Activated T-cell treated with anti-CD3 and anti-CD28 coated beads, Interleukin-2, amount 50 U/mL, for 1 hour (primary cell): ENCODE results near the gene CEBPA.

ENCODE experiments used
- DNase-seq: peaks from one replicate; pipeline ENCODE4 v3.0.0-alpha.2; 2020

Gene CEBPA

DNA sequence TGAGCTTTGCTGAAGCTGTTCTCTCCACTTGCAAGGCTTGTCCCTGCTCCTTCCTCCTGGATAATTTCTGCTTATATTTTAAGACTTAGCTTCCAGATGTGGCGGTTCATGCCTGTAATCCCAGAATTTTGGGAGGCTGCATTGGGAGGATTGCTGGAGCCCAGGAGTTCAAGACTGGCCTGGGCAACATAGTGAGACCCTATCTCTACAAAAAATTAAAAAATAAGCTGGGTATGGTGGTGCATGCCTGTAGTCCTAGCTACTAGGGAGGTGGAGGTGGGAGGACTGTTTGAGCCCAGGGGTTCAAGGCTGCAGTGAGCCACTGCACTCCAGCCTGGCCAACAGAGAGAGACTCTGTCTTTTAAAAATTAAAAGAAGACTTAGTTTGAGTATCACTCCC, 31.6 kb downstream of the CEBPA start:
- DNase-seq: no peak

DNA sequence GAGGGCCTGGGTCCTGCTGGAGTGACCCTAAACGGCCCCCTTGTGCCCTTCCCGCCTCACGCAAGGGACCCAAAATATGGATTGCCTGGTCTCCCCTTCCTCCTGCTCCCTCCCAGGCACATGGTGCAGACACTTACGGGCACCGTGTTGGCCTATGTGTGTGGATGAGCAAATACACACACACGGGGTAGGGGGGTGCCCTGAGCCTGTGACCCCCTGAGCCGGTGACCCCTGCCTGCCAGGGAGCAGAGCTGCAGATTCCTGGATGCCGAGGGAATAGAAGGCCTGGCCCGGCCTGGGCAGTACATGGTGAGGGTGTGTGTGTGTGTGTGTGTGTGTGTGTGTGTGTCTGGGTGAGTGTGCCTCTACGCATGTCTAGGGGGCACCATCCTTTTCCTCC, 33.3 kb downstream of the CEBPA start:
- no peak for DNase-seq

DNA sequence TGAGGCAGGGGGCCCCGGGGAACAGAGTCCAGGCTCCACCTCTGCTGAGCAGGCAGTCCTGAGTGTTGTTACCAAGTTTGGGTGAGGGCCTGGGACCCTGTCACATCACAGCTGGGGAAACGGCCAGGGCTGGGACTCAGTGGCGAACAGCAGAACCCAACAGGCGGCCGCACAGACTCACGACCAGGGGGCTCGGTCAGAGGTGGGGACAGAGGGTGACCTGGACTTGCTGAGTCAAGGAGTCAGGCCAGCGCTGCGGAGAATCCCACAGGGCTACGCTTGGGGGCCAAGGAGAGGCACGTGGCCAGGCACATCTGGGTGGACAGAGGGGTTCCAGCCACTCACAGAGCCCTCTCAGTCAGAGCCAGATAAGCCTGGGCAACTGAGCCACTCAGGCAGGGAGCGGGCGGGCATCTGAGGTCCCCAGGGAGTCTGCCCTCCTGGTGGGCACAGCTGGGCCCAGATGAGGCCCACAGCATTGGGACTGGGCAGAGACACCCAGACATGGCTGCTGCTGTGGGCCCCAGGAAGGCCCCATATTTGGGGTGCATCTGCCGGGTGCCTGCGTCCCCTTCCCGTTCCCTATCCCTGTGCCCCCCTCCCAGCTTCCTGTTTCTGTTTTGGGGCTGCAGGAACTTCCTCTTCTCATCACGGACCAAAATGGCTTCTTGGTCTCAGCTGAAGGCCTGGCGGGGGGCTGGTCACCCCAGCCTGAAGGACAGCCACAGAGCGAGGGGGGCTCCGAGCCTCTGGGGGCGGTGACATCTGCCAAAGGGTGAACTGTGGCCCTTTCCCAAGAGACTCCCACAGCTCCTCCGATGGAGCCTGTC, 34.0 kb downstream of the CEBPA start:
- DNase-seq: no peak

DNA sequence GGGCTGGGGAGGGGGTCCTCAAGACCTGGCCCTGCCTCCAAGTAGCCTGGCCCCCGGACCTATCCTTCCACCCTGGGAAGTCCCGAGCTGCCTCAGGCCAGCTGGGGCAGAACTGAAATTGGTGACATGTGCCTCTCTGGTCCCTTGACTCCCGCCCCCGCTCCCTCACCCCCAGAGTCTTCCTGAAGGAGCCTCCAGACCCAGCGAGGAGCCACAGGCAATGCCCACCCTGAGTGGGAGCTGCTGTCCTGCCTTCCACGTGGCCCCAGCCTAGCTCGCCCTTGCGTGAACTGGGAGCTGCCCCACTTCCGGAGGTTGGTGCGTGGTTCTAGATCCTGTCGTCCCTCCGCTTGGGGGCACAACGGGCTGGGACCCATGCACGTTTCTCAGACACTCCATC, 34.6 kb downstream of the CEBPA start:
- DNase-seq: no peak

GRCh38 chr19:33266974-33267484, 35.3 kb downstream of the CEBPA start:
- no peak for DNase-seq

GRCh38 chr19:33264881-33265445, 37.4 kb downstream of the CEBPA start:
- no peak for DNase-seq

DNA sequence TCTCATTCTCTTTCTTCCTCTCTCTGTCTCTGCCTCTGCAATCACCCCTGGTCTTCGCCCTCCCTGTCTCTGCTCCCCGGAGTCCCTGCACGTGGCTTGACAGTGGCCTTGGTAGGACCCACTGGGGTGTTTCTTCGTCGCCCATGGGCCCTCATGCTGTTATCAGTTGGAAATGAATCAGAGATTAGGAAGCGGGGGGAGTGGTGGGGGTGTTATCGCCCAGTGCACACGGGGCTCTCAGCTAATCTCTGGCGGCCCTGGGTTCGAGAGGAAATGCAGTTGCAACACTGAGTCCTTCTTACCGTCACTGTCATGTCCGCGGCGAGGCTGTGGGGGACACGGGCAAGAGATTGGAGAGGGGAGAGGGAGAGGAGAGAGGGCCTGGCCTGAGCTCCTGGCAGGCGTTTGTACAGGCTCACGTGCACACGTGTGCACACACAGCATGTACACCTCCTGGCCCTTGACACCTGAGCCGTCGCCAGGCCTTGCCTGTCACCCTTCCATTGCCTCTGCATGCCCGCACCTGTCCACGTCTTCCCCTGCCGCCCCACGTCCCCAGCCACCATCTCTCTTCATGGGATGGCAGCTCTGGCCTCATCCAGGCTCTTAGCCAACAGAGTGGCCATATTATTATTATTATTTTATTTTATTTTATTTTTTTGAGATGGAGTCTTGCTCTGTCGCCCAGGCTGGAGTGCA, 38.9 kb downstream of the CEBPA start:
- DNase-seq: no peak

DNA sequence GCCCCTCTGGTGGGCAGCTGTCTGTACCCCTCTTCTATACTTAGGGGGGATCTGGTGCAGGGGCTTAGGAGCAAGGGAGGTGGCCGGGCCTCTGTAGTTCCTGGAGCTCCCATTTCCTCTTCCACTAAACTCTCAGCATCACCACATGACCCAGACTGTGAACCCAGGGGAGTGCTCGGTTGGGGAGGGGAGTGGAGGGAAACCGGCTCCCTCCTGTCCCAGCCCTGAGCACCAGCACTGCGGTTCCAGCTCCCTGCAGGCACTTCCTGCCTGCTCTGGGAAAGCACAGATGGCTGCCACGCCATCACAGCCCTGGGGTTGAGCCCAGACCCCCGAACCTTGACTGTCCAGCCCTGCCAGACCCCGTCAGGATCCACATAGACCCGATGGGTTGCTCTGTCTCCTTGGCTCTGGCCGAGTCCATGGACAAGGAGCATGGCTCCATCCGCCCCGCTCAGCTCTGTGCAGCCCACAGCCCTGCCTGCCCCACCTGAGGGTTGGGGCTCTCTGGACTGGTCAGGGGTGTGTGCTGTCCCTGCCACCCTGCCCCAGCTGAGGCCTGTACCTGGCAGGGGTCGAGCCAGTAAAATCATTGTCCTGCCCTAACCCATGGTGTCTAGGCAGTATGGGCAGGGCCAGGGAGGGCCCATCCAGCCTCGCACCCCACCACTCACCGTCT, 40.7 kb downstream of the CEBPA start:
- no peak for DNase-seq

DNA sequence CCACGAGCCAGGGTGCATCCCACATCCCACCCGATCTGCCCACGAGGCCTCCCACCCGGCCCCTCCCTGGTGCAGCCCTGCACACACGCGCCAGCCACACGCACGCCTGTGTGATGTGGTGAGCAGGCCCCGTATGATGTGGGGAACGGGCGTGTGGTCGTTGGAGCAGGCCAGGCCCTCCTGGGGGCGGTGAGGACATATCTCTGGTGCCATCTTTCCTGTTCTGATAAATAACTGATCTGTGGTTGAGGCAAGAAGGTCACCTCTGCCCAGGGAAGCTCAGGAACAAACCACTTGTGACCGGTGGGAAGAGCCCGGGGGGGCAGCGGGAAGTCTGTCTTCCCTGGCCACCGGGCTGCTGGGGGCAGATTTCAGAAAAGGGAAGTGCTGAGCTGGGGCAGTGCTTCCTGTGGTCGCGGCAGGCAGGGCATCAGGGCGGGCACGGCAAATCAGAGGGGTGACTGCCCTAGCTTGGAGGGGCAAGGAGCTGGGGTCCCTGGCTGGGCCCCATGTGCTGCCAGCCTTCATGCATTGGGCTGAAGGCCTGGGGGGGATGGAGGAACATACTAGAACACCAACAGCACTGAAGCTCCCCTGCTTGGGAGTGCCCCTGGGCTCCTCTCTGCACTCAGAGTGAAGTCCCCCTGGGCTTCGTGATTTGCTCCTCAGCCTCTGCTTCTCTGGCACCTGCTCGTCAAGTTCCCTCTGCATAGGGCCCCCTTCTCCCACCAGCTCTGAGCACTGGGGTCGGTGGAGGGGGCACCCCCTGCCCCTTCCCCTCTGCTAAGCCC, 41.5 kb downstream of the CEBPA start:
- DNase-seq: no peak

GRCh38 chr19:33259539-33259938, 42.8 kb downstream of the CEBPA start:
- no peak for DNase-seq

- no peak for DNase-seq
These were observed 44.5 kb downstream of the CEBPA start for GRCh38 chr19:33257828-33258227.

GRCh38 chr19:33256261-33256660, 46.1 kb downstream of the CEBPA start:
- DNase-seq: no peak

DNA sequence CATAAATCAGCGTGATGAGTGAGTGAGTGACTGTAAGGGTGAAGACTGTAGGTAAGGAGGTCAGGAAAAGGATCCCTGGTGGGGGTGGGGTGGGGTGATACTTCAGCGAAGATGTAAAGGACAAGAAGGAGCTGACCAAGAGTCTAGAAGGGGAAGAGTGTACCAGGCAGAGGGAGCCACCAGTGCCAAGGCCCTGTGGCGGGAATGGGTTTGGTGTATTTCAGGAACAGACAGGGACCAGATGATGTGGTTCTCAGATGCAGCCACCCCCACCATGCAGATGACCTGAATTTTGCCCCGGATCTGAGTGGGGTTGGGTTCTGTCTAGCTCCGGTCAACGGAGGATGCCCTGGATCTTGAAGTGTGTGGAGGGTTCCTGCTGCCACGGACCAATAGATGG, 46.6 kb downstream of the CEBPA start:
- DNase-seq: no peak

DNA sequence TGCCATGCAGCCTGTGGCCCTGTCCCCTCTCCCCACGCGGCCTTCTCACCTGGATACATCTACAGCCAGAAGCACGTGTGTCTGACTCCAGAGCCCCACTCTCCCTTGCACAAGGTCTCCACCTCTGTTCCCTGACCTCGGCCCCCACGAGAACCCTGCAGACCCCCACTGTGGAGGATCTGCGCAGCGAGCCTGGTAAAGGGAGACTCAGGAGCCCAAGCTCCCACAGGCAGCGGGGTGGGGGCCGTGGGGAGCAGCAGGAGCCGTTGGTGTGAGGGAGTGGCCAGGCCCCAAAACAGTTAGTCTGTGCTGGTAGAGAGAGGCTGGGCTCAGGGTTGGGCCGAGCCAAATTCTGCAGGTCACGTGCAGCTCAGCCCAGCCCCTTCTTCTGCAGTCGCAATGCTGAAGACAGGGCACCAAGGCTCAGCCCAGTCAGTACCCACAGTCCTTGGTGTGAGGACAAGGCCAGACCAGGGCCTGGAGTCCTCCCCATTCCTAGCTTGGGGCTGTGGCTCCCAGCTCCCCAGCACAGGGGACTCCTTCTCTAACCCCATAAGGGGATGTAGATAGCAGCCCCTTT, 48.0 kb downstream of the CEBPA start:
- DNase-seq: no peak

DNA sequence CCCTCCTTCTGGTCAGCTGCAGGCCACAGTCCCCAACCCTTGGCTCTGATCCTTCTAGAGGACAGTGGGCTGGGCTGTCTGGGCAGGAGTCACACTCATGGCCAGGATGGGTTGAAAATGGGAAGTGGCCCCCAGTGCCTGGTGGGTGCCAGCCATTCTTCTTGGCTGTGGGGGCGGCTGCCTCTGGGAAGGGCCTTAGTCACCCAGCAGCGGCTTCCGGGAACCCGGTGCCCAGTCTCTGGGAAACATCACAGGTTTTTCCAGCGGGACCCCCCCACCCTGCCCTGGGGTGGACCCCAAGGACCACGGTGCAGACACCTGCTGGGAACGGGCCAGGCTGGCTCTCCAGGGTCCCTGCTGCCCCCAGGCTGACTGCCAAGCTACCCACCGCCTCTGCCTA, 49.4 kb downstream of the CEBPA start:
- DNase-seq: no peak

GRCh38 chr19:33252418-33252962, 49.8 kb downstream of the CEBPA start:
- no peak for DNase-seq

GRCh38 chr19:33251526-33252090, 50.7 kb downstream of the CEBPA start:
- DNase-seq: no peak

GRCh38 chr19:33251076-33251475, 51.3 kb downstream of the CEBPA start:
- no peak for DNase-seq

DNA sequence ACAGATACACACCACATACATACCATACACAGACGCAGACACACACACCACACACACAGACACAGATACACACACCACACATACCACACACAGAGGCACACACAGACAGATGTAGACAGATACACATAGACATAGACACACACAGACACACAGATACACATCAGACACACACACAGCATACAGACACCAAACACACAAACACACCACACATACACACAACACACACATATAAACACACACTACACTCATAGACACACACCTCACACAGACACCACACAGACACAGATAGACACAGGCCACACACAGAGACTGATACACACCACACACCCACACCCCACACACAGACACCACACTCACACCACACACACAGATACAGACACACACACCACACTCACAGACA, 51.8 kb downstream of the CEBPA start:
- no peak for DNase-seq
